ENCODE measurements around the gene CARS1.
A peak's percentile ranks its signal among the peaks of the same experiment; 100 is the strongest.

Gene CARS1

DNA sequence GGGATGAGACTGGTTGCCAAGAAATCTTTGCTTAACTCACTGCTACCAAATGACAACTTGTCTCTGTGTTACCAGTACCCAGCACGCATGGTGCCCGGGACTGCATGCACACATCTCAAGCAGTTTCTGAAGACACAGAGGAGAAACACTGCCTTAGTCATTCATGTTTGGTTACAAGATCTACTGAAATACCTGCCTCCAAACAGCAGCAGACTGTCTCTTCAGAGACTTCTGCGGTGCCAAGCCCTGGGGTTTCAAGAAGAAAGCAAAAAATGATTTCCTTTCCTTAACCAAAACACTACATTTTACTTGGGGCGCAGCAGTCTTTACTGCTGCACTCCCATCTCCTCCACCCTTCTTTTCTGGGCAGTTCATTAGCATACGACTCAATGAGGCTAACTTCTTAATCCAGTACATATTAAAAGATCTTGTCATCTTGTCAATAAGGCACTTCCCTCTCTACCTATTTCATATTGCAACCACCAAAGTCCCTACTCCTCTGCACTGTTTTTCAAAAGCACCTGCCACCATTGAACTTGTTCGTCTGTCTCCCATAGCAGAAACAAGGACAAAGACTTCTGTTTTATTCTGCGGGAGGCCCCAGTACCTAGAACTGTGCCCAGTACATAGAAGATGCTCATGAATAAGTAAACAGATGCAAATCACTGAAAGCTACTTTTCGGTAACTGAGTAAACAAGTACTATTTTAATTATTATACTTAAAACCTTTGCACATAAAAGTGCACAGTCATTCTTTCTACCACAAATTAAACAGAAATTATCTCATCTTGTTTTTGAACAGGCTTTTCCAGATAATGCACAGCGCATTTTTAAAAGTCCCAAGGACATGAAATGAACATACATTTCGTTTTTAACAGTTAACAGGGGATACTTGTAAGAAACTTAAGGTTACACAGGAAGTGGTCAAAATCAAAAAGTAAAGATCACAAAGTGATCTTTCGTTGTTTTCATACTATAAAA, 69.1 kb downstream of the CARS1 start:
- in situ Hi-C loops (cut with HindIII; ENCODE audit: low pct_ligation_motif_present, low pct_unique_long_range_greater_than_20kb, low sequenced_read_pairs), result no loop called here
- no peak for DNase-seq

DNA sequence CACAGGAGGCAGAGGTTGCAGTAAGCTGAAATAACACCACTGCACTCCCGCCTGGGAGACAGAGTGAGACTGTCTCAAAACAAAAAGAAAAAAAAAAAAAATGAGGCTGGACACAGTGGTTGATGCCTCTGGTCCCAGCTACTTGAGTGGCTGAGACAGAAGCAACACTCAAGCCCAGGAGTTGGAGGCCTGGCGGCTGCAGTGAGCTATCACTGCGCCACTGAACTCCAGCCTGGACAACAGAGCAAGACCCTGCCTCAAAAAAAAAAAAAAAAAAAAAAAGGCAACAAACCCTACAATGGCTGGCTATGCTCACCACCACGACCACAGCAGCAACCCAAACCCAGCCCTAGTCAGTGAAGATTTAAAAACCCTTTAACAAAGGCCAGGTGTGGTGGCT, 73.3 kb downstream of the CARS1 start:
- in situ Hi-C loops (cut with HindIII; ENCODE audit: low pct_ligation_motif_present, low pct_unique_long_range_greater_than_20kb, low sequenced_read_pairs), result no loop called here
- no peak for DNase-seq

DNA sequence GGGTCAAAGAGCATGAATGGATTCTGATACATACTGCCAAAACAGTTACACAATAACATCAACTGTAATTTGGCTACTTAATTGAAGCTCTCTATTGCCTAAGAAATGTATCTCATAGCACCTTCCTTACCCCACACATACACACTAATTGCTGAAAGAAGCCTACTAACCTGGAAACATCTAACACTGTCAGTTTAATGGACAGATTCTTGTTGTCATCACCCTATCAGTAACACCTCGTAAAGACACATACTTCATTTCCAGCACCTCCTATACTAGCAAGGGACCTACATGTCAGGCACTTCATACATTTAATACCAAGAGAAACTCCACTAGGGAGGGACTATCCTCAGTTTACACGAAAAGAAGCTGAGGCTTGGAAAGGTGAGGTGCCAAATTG, 75.0 kb downstream of the CARS1 start:
- in situ Hi-C loops (cut with HindIII; ENCODE audit: low pct_ligation_motif_present, low pct_unique_long_range_greater_than_20kb, low sequenced_read_pairs), result no loop called here

DNA sequence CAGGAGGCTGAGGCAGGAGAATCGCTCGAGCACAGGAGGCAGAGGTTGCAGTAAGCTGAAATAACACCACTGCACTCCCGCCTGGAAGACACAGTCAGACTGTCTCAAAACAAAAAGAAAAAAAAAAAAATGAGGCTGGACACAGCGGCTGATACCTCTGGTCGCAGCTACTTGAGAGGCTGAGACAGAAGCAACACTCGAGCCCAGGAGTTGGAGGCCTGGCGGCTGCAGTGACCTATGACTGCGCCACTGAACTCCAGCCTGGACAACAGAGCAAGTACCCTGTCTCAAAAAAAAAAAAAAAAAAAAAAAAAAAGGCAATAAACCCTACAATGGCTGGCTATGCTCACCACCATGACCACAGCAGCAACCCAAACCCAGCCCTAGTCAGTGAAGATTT, 76.1 kb downstream of the CARS1 start:
- no peak for DNase-seq
- in situ Hi-C loops (cut with HindIII; ENCODE audit: low pct_ligation_motif_present, low pct_unique_long_range_greater_than_20kb, low sequenced_read_pairs), result no loop called here

More for the DNA sequence above, 75.0 kb downstream of the CARS1 start:
- DNase-seq, result no peak

DNA sequence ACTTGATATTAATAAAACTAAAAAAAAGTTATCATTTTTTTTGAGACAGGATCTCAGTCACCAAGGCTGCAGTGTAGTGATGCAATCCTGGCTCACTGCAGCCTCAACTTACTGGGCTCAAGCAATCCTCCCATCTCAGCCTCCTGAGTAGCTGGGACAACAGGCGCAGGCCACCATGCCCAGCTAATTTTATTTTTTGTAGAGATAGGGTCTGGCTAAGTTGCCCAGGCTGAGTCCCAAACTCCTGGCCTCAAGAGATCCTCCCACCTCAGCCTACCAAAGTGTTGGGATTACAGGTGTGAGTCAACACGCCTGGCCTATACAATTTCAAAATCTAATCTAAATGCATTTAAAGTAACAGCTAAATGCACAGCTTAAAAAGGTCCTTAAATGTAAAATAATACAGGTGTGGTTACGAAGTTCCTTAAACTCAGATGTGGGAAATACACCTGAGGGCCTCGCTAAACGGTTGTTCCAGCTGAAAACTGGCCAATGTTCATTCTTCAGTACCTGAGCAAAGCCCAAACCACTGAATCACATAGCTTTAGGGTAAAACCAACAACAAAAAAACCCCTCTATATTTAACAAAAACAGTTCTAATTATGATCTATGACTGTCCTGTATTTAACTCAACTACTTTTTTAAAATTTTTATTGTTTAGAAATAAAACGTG, 76.9 kb downstream of the CARS1 start:
- in situ Hi-C loops (cut with HindIII; ENCODE audit: low pct_ligation_motif_present, low pct_unique_long_range_greater_than_20kb, low sequenced_read_pairs), result no loop called here
- no peak for DNase-seq

- in situ Hi-C loops (cut with HindIII; ENCODE audit: low pct_ligation_motif_present, low pct_unique_long_range_greater_than_20kb, low sequenced_read_pairs), result no loop called here
Observed at GRCh38 chr11:2977113-2977512, 80.1 kb downstream of the CARS1 start.

GRCh38 chr11:2976294-2977063, 80.7 kb downstream of the CARS1 start:
- no peak for DNase-seq
- in situ Hi-C loops (cut with HindIII; ENCODE audit: low pct_ligation_motif_present, low pct_unique_long_range_greater_than_20kb, low sequenced_read_pairs), result no loop called here

More at GRCh38 chr11:2977113-2977512, 80.1 kb downstream of the CARS1 start:
- DNase-seq, result no peak

DNA sequence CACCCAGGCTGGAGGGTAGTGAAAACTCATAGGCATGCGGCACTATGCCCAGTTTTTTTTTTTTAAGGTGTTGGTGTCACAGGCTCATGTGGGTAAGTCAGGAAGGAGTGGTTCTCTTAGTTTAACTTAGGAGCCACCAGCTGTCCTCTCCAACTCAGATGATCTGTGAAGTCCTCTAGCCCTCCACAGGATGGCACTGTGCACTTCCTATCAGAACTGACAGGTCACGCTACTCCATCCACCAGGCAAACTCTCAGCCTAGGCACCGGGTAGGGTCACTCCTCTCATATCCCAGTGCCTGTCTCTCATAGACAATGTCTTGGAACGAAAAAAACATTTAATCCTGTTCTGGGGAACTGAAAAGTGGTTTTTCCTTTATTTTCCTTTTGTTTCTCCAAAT, 81.6 kb downstream of the CARS1 start:
- in situ Hi-C loops (cut with HindIII; ENCODE audit: low pct_ligation_motif_present, low pct_unique_long_range_greater_than_20kb, low sequenced_read_pairs), result no loop called here
- peak; percentile 34 for DNase-seq

DNA sequence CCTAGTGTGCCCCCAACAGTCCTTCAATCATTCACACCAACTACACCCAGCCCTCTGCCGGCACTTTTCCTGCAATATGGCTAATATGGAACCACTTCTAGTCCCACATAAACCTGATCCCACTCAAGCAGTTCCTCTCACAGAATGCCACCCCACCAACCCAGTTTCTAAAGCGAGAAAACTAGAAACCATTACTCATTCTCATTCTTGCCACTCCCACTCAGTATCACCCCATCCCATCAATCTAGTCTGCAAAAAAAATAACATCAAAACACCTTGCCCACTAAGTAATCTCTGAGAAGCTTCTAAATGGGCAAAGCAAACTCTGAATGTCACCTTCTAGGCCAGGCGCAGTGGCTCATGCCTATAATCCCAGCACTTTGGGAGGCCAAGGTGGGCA, 83.0 kb downstream of the CARS1 start:
- in situ Hi-C loops (cut with HindIII; ENCODE audit: low pct_ligation_motif_present, low pct_unique_long_range_greater_than_20kb, low sequenced_read_pairs), result no loop called here
- no peak for DNase-seq

DNA sequence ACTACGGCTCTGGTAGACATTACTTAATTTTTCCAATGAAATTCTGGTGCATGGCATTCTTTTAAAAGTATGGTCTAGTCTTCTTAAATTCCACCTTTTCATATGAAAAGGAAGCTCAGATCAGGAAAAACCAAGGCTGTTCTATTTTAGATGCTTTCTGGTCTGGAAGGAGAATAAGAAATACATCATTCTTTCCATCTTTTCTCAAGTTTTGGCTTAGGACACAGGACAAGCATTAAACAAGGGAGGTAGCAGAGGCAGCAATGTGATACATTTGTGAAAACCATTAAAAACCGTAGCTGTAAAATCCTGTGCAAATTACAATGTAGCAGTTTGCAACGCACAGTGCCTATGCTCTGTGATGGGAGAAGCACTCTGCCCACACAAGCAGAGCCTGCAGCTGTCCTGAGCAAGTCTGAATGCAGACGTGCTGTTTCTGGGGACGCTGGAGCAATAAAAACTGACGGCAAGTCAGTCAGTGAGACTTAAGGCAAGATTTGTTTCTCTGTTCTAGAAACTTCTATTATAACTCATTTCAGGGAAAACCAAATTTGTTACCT, 88.8 kb downstream of the CARS1 start:
- DNase-seq, result no peak
- in situ Hi-C loops (cut with HindIII; ENCODE audit: low pct_ligation_motif_present, low pct_unique_long_range_greater_than_20kb, low sequenced_read_pairs), result no loop called here

GRCh38 chr11:2964782-2965181, 92.4 kb downstream of the CARS1 start:
- no peak for DNase-seq
- in situ Hi-C loops (cut with HindIII; ENCODE audit: low pct_ligation_motif_present, low pct_unique_long_range_greater_than_20kb, low sequenced_read_pairs), result no loop called here

- no peak for DNase-seq
- in situ Hi-C loops (cut with HindIII; ENCODE audit: low pct_ligation_motif_present, low pct_unique_long_range_greater_than_20kb, low sequenced_read_pairs), result no loop called here
Observed at GRCh38 chr11:2963761-2964160, 93.5 kb downstream of the CARS1 start.

GRCh38 chr11:2963112-2963754, 94.0 kb downstream of the CARS1 start:
- DNase-seq, result no peak
- in situ Hi-C loops (cut with HindIII; ENCODE audit: low pct_ligation_motif_present, low pct_unique_long_range_greater_than_20kb, low sequenced_read_pairs), result no loop called here

- in situ Hi-C loops (cut with HindIII; ENCODE audit: low pct_ligation_motif_present, low pct_unique_long_range_greater_than_20kb, low sequenced_read_pairs), result no loop called here
- DNase-seq, result no peak
Observed at GRCh38 chr11:2961080-2961479, 96.1 kb downstream of the CARS1 start.

GRCh38 chr11:2960139-2960538, 97.1 kb downstream of the CARS1 start:
- in situ Hi-C loops (cut with HindIII; ENCODE audit: low pct_ligation_motif_present, low pct_unique_long_range_greater_than_20kb, low sequenced_read_pairs), result no loop called here
- DNase-seq, result no peak

- in situ Hi-C loops (cut with HindIII; ENCODE audit: low pct_ligation_motif_present, low pct_unique_long_range_greater_than_20kb, low sequenced_read_pairs), result no loop called here
- no peak for DNase-seq
Observed at GRCh38 chr11:2958251-2958650, 99.0 kb downstream of the CARS1 start.

DNA sequence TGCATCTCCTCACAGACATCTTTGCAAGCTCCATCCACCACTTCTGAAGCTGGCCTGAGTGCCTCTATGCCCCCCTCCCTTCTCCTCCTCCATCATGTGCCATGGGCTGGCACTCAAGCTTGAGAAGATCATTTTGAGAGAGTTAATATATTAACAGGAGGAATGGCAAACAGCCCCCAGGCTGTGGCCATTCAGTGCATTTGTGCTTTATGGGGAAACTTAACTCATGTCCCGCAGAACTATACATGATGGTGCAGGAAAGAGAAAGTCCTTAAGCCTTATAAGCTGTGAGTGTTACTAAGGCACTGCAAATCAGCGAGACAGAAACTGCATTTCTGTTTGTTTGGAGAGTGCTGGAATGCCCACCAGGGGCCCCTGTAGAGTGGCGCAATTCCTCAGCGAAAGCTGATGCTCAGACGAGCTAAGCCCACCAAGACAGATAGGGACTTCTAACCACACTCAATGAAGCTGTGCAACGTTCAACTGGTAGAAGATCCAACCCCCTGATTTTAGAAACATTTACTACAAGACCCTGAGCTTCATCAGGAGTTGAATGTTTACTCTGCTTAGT, 101.2 kb downstream of the CARS1 start:
- peak; percentile 22 for DNase-seq
- in situ Hi-C loops (cut with HindIII; ENCODE audit: low pct_ligation_motif_present, low pct_unique_long_range_greater_than_20kb, low sequenced_read_pairs), result no loop called here

DNA sequence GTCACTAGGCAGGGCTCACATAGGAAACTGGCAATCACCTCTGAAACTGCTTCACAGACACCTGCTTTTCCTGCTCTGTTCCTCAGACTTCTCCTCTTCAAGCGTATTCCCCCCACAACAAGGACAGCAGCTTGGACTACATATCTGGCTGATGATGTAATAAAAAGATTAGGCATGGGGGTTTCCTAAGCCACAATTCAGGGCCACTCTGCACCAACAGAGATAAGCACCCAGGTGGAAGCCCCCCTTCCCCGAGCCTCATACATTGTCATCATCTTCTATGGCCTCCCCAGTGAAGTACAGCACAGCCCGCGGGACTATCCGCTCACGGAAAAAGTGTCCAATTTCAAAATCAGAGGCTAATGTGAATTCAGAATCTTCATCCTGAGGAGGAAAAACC, 103.0 kb downstream of the CARS1 start:
- in situ Hi-C loops (cut with HindIII; ENCODE audit: low pct_ligation_motif_present, low pct_unique_long_range_greater_than_20kb, low sequenced_read_pairs), result no loop called here
- no peak for DNase-seq

Measured in ACHN (cell line).